T-helper 1 cell treated with Interleukin-12 subunit alpha and Interleukin-12 subunit beta and Interleukin-4 antibody, amounts not matched to agents 30 μg/mL and 1 μg/mL, for 36 hours (primary cell): ENCODE results near the gene ABCF2.

Experiments
- H3K27ac Mint-ChIP-seq: one replicate; pipeline ENCODE4 v1.8.0; 2021; ENCODE audit warnings: mild to moderate bottlenecking, mixed read lengths
- H3K27me3 Mint-ChIP-seq: one replicate; pipeline ENCODE4 v1.8.0; 2021; ENCODE audit warnings: low read depth, mixed read lengths
- H3K36me3 Mint-ChIP-seq: one replicate; pipeline ENCODE4 v1.8.0; 2021; ENCODE audit warnings: low read depth, mixed read lengths
- H3K4me1 Mint-ChIP-seq: one replicate; pipeline ENCODE4 v1.8.0; 2021; ENCODE audit warnings: low read depth, mixed read lengths
- H3K4me3 Mint-ChIP-seq: one replicate; pipeline ENCODE4 v1.8.0; 2021; ENCODE audit warnings: mild to moderate bottlenecking, moderate library complexity, mixed read lengths
- H3K9me3 Mint-ChIP-seq: one replicate; pipeline ENCODE4 v1.8.0; 2021; ENCODE audit warnings: mixed read lengths

Gene ABCF2

GRCh38 chr7:151260471-151260870, 33.5 kb upstream of the ABCF2 start:
- no peaks in the 10 kb centered on the region for H3K36me3 Mint-ChIP-seq
- peaks cover 22% of the 10 kb centered on the region for H3K27me3 Mint-ChIP-seq
- no peaks in the 10 kb centered on the region for H3K4me1 Mint-ChIP-seq
- no peaks in the 10 kb centered on the region for H3K9me3 Mint-ChIP-seq
- no peak overlapping the region for H3K4me3 Mint-ChIP-seq
- no peak overlapping the region for H3K27ac Mint-ChIP-seq

- no peak overlapping the region for H3K4me3 Mint-ChIP-seq
- H3K36me3 Mint-ChIP-seq = no peaks in the 10 kb centered on the region
- H3K4me1 Mint-ChIP-seq = no peaks in the 10 kb centered on the region
- H3K27me3 Mint-ChIP-seq = peaks cover 46% of the 10 kb centered on the region
- H3K27ac Mint-ChIP-seq = no peak overlapping the region
- H3K9me3 Mint-ChIP-seq = no peaks in the 10 kb centered on the region
Observed at GRCh38 chr7:151257990-151258389, 31.0 kb upstream of the ABCF2 start.

GRCh38 chr7:151256410-151257045, 29.5 kb upstream of the ABCF2 start:
- Mint-ChIP-seq H3K4me1 (no peaks in the 10 kb centered on the region), H3K27ac (no peak overlapping the region), H3K36me3 (no peaks in the 10 kb centered on the region), H3K4me3 (no peak overlapping the region), H3K27me3 (peaks cover 58% of the 10 kb centered on the region), H3K9me3 (no peaks in the 10 kb centered on the region)

- Mint-ChIP-seq H3K4me1 (no peaks in the 10 kb centered on the region), H3K36me3 (no peaks in the 10 kb centered on the region), H3K27ac (no peak overlapping the region), H3K4me3 (no peak overlapping the region), H3K9me3 (no peaks in the 10 kb centered on the region), H3K27me3 (peaks cover 68% of the 10 kb centered on the region)
Observed at GRCh38 chr7:151255390-151255789, 28.4 kb upstream of the ABCF2 start.

GRCh38 chr7:151254851-151255250, 27.8 kb upstream of the ABCF2 start:
- no peaks in the 10 kb centered on the region for H3K4me1 Mint-ChIP-seq
- H3K4me3 Mint-ChIP-seq = no peak overlapping the region
- no peaks in the 10 kb centered on the region for H3K9me3 Mint-ChIP-seq
- no peaks in the 10 kb centered on the region for H3K36me3 Mint-ChIP-seq
- H3K27me3 Mint-ChIP-seq = peaks cover 73% of the 10 kb centered on the region
- H3K27ac Mint-ChIP-seq = no peak overlapping the region

- Mint-ChIP-seq H3K36me3 (peaks cover under 1% of the 10 kb centered on the region), H3K4me1 (peaks cover under 1% of the 10 kb centered on the region), H3K4me3 (no peak overlapping the region), H3K9me3 (no peaks in the 10 kb centered on the region), H3K27me3 (peaks cover 78% of the 10 kb centered on the region), H3K27ac (no peak overlapping the region)
Observed at GRCh38 chr7:151254316-151254715, 27.3 kb upstream of the ABCF2 start.

GRCh38 chr7:151252961-151253711, 26.1 kb upstream of the ABCF2 start:
- Mint-ChIP-seq H3K27me3 (peaks cover 82% of the 10 kb centered on the region), H3K4me3 (no peak overlapping the region)

GRCh38 chr7:151252561-151252835, 25.5 kb upstream of the ABCF2 start:
- H3K27ac Mint-ChIP-seq = no peak overlapping the region
- H3K27me3 Mint-ChIP-seq = peaks cover 82% of the 10 kb centered on the region
- H3K36me3 Mint-ChIP-seq = peaks cover 1% of the 10 kb centered on the region
- no peak overlapping the region for H3K4me3 Mint-ChIP-seq
- no peaks in the 10 kb centered on the region for H3K9me3 Mint-ChIP-seq
- peaks cover 9% of the 10 kb centered on the region for H3K4me1 Mint-ChIP-seq

More at GRCh38 chr7:151252961-151253711, 26.1 kb upstream of the ABCF2 start:
- Mint-ChIP-seq H3K27ac (no peak overlapping the region), H3K4me1 (peaks cover 5% of the 10 kb centered on the region), H3K9me3 (no peaks in the 10 kb centered on the region), H3K36me3 (peaks cover 1% of the 10 kb centered on the region)

GRCh38 chr7:151251689-151252560, 24.9 kb upstream of the ABCF2 start:
- Mint-ChIP-seq H3K4me3 (no peak overlapping the region), H3K27ac (no peak overlapping the region), H3K27me3 (peaks cover 87% of the 10 kb centered on the region), H3K36me3 (peaks cover 1% of the 10 kb centered on the region), H3K4me1 (peaks cover 10% of the 10 kb centered on the region), H3K9me3 (no peaks in the 10 kb centered on the region)

GRCh38 chr7:151251328-151251688, 24.3 kb upstream of the ABCF2 start:
- peaks cover 11% of the 10 kb centered on the region for H3K4me1 Mint-ChIP-seq
- no peaks in the 10 kb centered on the region for H3K9me3 Mint-ChIP-seq
- H3K36me3 Mint-ChIP-seq = peaks cover 1% of the 10 kb centered on the region
- H3K27ac Mint-ChIP-seq = no peak overlapping the region
- no peak overlapping the region for H3K4me3 Mint-ChIP-seq
- H3K27me3 Mint-ChIP-seq = peaks cover 87% of the 10 kb centered on the region

- Mint-ChIP-seq H3K36me3 (peaks cover 1% of the 10 kb centered on the region), H3K4me3 (peak overlapping the region; percentile 11), H3K27me3 (peaks cover 89% of the 10 kb centered on the region), H3K9me3 (no peaks in the 10 kb centered on the region), H3K4me1 (peaks cover 11% of the 10 kb centered on the region), H3K27ac (no peak overlapping the region)
Observed at GRCh38 chr7:151250181-151251132, 23.5 kb upstream of the ABCF2 start.

- Mint-ChIP-seq H3K9me3 (no peaks in the 10 kb centered on the region), H3K27ac (no peak overlapping the region), H3K4me1 (peaks cover 14% of the 10 kb centered on the region), H3K27me3 (peaks cover 85% of the 10 kb centered on the region), H3K36me3 (peaks cover 1% of the 10 kb centered on the region), H3K4me3 (peak overlapping the region; percentile 27)
Observed at GRCh38 chr7:151249732-151250072, 22.7 kb upstream of the ABCF2 start.

GRCh38 chr7:151249034-151249731, 22.2 kb upstream of the ABCF2 start:
- Mint-ChIP-seq H3K36me3 (peaks cover 1% of the 10 kb centered on the region), H3K27me3 (peaks cover 83% of the 10 kb centered on the region), H3K4me3 (peak overlapping the region; percentile 27), H3K4me1 (peaks cover 18% of the 10 kb centered on the region), H3K27ac (no peak overlapping the region), H3K9me3 (no peaks in the 10 kb centered on the region)
